ENCODE results near the gene DMRT1. TPM values are rescaled to one million over a fixed set of nuclear protein-coding genes. Genes with fewer than 3 reads are reported as not detected.

DMRT1 gene
- total RNA-seq, 1 donor: not detected

DNA sequence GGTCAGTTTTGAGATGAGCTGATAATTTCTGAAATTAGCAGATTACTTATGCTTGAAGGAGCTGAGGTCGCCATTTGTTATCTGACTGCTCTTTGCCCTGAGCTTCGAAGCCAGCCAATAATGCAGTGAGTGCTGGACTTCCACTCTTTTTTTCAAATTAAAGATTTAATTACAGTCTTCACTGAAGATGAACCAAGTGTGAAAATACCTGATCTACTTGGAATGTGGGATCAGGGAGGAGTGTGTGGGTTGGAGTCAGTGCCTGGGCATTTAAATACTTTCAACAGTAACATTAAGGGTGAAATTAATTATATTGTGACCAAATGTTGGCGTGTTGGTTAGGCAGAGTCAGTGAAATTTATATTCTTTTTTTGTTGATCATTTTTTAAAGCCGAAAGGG, 111.0 kb downstream of the DMRT1 start:
- no peak for DNase-seq (ENCODE audit: low read depth)
- H3K4me3 ChIP-seq (ENCODE audit: low read depth, low read length): no peak overlapping the region
- TF ChIP-seq CTCF (IDR thresholded peaks at IDR 0.05; ENCODE audit: insufficient read depth, low read depth, low read length): no peak

- TF ChIP-seq CTCF (IDR thresholded peaks at IDR 0.05; ENCODE audit: insufficient read depth, low read depth, low read length): no peak
- H3K4me3 ChIP-seq (ENCODE audit: low read depth, low read length): no peak overlapping the region
- no peak for DNase-seq (ENCODE audit: low read depth)
These were observed 117.6 kb downstream of the DMRT1 start for GRCh38 chr9:959105-959504.

DNA sequence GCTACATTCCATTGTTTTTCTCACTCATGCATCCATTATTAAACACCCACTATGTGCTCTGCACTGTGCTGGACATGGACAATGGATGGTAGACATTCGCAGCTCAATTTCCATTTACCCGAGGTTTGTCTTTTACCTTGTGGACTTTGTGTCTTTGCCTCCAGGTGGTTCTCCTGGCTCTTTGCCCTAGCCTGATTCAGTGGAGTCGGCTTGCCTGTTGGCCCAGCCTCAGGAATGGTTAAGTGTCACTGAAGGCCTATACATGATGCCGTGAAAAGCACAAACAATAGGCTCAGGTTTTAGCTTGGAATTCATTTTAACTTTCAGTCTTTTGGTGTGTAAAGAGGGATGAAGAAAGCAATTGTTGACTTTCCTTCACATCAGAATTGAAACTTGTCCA, 118.4 kb downstream of the DMRT1 start:
- TF ChIP-seq CTCF (IDR thresholded peaks at IDR 0.05; ENCODE audit: insufficient read depth, low read depth, low read length): no peak
- DNase-seq (ENCODE audit: low read depth): no peak

GRCh38 chr9:962023-962422, 120.5 kb downstream of the DMRT1 start:
- no peak for TF ChIP-seq CTCF (IDR thresholded peaks at IDR 0.05; ENCODE audit: insufficient read depth, low read depth, low read length)
- no peak overlapping the region for H3K4me3 ChIP-seq (ENCODE audit: low read depth, low read length)
- DNase-seq (ENCODE audit: low read depth): no peak

More for the DNA sequence above, 118.4 kb downstream of the DMRT1 start:
- H3K4me3 ChIP-seq (ENCODE audit: low read depth, low read length): no peak overlapping the region

DNA sequence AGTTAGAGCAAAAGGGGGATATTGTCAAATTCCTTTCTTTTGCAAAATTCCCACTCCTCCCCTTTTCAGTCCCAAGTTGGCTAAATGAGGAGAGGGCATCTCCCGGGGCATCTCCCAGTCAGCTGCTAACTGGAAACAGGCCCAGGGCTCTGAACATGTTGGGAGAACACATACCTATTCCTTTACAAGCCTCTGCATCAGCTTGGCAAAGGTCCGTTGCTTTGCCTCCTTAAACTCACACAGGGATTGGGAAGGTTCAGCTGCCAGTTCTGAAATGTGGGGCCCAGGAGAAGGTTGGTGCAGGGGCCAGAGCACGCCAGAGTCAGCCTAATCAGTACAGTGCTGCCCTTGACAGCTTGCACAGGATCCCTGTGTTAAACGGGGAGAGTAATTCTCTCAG, 124.0 kb downstream of the DMRT1 start:
- H3K4me3 ChIP-seq (ENCODE audit: low read depth, low read length): no peak overlapping the region
- no peak for DNase-seq (ENCODE audit: low read depth)
- TF ChIP-seq CTCF (IDR thresholded peaks at IDR 0.05; ENCODE audit: insufficient read depth, low read depth, low read length): no peak

DNA sequence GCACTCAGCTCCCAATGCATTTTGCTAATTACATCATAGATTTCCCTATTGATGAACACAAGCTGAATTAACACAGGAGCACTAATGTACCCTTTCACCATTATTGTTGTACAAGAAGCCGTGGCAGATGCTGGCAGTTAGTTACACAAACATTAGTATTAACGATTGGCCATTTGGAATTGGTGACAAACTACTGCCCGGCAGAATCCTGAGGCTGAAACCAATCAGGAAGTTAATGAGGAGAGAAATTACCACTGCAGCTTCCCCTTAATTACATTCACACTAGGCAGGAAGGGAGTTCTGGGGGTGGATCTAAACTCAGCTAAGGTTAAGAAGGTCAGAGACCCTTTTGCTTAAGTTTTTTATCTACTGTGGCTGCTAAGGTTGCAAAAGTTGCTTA, 125.4 kb downstream of the DMRT1 start:
- H3K4me3 ChIP-seq (ENCODE audit: low read depth, low read length): no peak overlapping the region
- DNase-seq (ENCODE audit: low read depth): no peak
- TF ChIP-seq CTCF (IDR thresholded peaks at IDR 0.05; ENCODE audit: insufficient read depth, low read depth, low read length): no peak

DNA sequence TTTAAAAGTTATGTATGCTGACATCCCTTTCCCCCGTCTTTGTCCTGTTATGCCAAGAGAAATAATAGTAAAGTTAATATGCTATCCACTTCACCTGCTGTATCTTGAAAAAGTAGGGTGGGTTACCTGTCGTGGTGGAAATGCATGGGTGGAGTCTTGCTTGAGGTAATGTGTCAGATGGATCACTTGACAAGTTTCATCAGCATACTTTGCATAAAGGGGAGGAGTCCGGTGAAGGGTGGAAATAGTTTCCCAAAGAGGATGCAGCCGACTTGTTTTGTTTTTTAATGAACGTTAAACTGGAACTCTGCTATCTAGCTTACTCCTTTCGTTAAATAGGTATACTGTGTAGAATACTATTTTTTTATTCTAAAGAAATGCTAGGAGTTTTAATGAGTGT, 125.9 kb downstream of the DMRT1 start:
- no peak for TF ChIP-seq CTCF (IDR thresholded peaks at IDR 0.05; ENCODE audit: insufficient read depth, low read depth, low read length)
- no peak overlapping the region for H3K4me3 ChIP-seq (ENCODE audit: low read depth, low read length)
- no peak for DNase-seq (ENCODE audit: low read depth)

Data from fibroblast of villous mesenchyme (primary cell).